SK-N-MC (cell line): Measurements from ENCODE around the gene CALML3.

ENCODE experiments used
- EZH2 ChIP-seq: fragments of 200-600 bp; sonication (generic); IDR thresholded peaks from one replicate; pipeline ENCODE4 v1.6.1; 2017; ENCODE audit warnings: antibody characterized with exemption
- FOXP2 ChIP-seq: optimal IDR thresholded peaks from 2 replicates; pipeline ENCODE3; 2011; ENCODE audit warnings: mild to moderate bottlenecking, moderate library complexity; ENCODE audit not compliant: insufficient read depth; ENCODE audit errors: extremely low read length, control extremely low read depth
- POLR2AphosphoS5 ChIP-seq: IDR thresholded peaks from 2 replicates; pipeline ENCODE4 v1.6.1; 2012; ENCODE audit warnings: mild to moderate bottlenecking, low read depth, low read length, borderline replicate concordance

GRCh38 chr10:5560817-5561703 is 36.3 kb downstream of the CALML3 start:
- TF ChIP-seq EZH2 (no peak), POLR2AphosphoS5 (no peak), FOXP2 (no peak)
